Measurements from ENCODE around the gene PAX2.

Gene PAX2

GRCh38 chr10:100736144-100736808, 9.1 kb upstream of the PAX2 start:
- Histone ChIP-seq H3K9ac (ENCODE audit: low read length) (no peak overlapping the region), H3K27me3 (replicated peaks; ENCODE audit: insufficient read depth, low read length) (peaks cover 100% of the 10 kb centered on the region), H3K36me3 (replicated peaks; ENCODE audit: insufficient read depth, low read length) (no peaks in the 10 kb centered on the region), H3K9me3 (replicated peaks; ENCODE audit: insufficient read depth, low read length) (no peaks in the 10 kb centered on the region), H3K27ac (ENCODE audit: low read length) (no peak overlapping the region), H3K9me2 (replicated peaks; ENCODE audit: insufficient read depth, low read length) (no peaks in the 10 kb centered on the region), H3K79me2 (ENCODE audit: low read length) (no peaks in the 10 kb centered on the region), H4K20me1 (ENCODE audit: insufficient read depth, low read length) (0 out of 2 replicates have a peak, but pooled peaks cover 4% of the 10 kb centered on the region), H3K4me1 (ENCODE audit: low read length) (peaks cover under 1% of the 10 kb centered on the region; the same call in 1 of the 2 replicates), H3K4me3 (ENCODE audit: low read length) (no peak overlapping the region), H3K4me2 (ENCODE audit: low read depth, low read length) (no peak overlapping the region), H3F3A (ENCODE audit: insufficient read depth, low read length) (no peaks in the 10 kb centered on the region), H2AFZ (ENCODE audit: low read length) (no peak overlapping the region)
- no peak for DNase-seq
- TF ChIP-seq CTCF (IDR thresholded peaks at IDR 0.05; ENCODE audit: low read length), result no peak
- TF ChIP-seq EZH2 (optimal IDR thresholded peaks at IDR 0.05; ENCODE audit: low read depth, low read length), result no peak
- TF ChIP-seq EZH2phosphoT487 (IDR thresholded peaks at IDR 0.05; ENCODE audit: low read length), result no peak

GRCh38 chr10:100736809-100737354, 8.5 kb upstream of the PAX2 start:
- Histone ChIP-seq H3K27me3 (replicated peaks; ENCODE audit: insufficient read depth, low read length) (peaks cover 100% of the 10 kb centered on the region), H3F3A (ENCODE audit: insufficient read depth, low read length) (no peaks in the 10 kb centered on the region), H3K4me2 (ENCODE audit: low read depth, low read length) (no peak overlapping the region), H4K20me1 (ENCODE audit: insufficient read depth, low read length) (no peaks in the 10 kb centered on the region), H3K79me2 (ENCODE audit: low read length) (no peaks in the 10 kb centered on the region), H3K36me3 (replicated peaks; ENCODE audit: insufficient read depth, low read length) (no peaks in the 10 kb centered on the region), H3K4me1 (ENCODE audit: low read length) (no peaks in the 10 kb centered on the region), H3K9ac (ENCODE audit: low read length) (no peak overlapping the region), H3K27ac (ENCODE audit: low read length) (no peak overlapping the region), H3K9me3 (replicated peaks; ENCODE audit: insufficient read depth, low read length) (no peaks in the 10 kb centered on the region), H2AFZ (ENCODE audit: low read length) (no peak overlapping the region), H3K9me2 (replicated peaks; ENCODE audit: insufficient read depth, low read length) (no peaks in the 10 kb centered on the region), H3K4me3 (ENCODE audit: low read length) (no peak overlapping the region)
- TF ChIP-seq EZH2phosphoT487 (IDR thresholded peaks at IDR 0.05; ENCODE audit: low read length) (no peak), EZH2 (optimal IDR thresholded peaks at IDR 0.05; ENCODE audit: low read depth, low read length) (no peak), CTCF (IDR thresholded peaks at IDR 0.05; ENCODE audit: low read length) (no peak)
- no peak for DNase-seq

DNA sequence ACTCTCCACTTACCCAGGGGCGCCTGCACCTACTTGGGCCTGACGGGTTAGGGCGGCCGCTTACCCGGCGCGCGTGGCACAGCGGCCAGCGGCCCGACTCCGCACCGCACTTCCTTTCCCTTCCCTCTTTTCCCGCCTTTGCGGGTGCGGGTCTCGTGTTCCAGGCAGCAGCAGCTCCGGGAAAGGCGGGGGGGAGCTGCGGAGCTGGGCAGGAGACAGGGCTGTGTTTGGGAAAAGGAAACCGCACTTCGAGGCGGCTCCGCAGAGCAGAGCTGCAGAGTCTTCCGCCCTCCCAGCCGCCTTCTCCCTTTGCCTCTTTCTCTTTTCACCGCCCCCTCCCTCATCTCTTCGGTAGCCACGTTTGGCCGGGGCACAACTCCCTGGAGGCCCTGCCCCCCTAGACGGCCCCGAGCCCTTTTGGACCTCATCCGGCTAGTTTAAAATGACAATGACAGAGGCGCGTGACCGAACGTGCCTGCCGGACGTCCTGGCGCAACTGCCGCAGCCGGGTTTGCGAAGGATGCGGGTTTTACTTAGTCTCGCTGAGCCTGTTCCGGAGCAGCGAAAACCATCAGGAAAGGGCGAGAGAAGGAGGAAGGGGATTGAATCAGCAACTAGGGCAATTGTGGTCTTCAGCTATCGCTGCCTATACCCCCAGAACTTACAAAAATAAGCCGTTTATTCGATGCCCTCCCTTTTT, 7.9 kb upstream of the PAX2 start:
- Histone ChIP-seq H3K4me1 (ENCODE audit: low read length) (no peaks in the 10 kb centered on the region), H3K4me2 (ENCODE audit: low read depth, low read length) (peak overlapping the region; percentile 55), H3K79me2 (ENCODE audit: low read length) (no peaks in the 10 kb centered on the region), H3K9ac (ENCODE audit: low read length) (no peak overlapping the region), H3K36me3 (replicated peaks; ENCODE audit: insufficient read depth, low read length) (no peaks in the 10 kb centered on the region), H3F3A (ENCODE audit: insufficient read depth, low read length) (no peaks in the 10 kb centered on the region), H3K27me3 (replicated peaks; ENCODE audit: insufficient read depth, low read length) (peaks cover 100% of the 10 kb centered on the region), H3K4me3 (ENCODE audit: low read length) (no peak overlapping the region), H3K27ac (ENCODE audit: low read length) (no peak overlapping the region), H3K9me2 (replicated peaks; ENCODE audit: insufficient read depth, low read length) (no peaks in the 10 kb centered on the region), H3K9me3 (replicated peaks; ENCODE audit: insufficient read depth, low read length) (no peaks in the 10 kb centered on the region), H2AFZ (ENCODE audit: low read length) (no peak overlapping the region), H4K20me1 (ENCODE audit: insufficient read depth, low read length) (no peaks in the 10 kb centered on the region)
- DNase-seq, result no peak
- TF ChIP-seq EZH2 (optimal IDR thresholded peaks at IDR 0.05; ENCODE audit: low read depth, low read length), result no peak
- TF ChIP-seq EZH2phosphoT487 (IDR thresholded peaks at IDR 0.05; ENCODE audit: low read length), result no peak
